Erythroblast (primary cell): ENCODE measurements around the gene H19.

Experiments
- GATA1 ChIP-seq: IDR thresholded peaks from 2 replicates; pipeline ENCODE4 v1.6.1; 2011; ENCODE audit warnings: low read depth, mild to moderate bottlenecking, control low read depth, low read length, moderate library complexity
- POLR2A ChIP-seq: IDR thresholded peaks from 2 replicates; pipeline ENCODE4 v1.6.1; 2011; ENCODE audit warnings: mild to moderate bottlenecking, low read length

DNA sequence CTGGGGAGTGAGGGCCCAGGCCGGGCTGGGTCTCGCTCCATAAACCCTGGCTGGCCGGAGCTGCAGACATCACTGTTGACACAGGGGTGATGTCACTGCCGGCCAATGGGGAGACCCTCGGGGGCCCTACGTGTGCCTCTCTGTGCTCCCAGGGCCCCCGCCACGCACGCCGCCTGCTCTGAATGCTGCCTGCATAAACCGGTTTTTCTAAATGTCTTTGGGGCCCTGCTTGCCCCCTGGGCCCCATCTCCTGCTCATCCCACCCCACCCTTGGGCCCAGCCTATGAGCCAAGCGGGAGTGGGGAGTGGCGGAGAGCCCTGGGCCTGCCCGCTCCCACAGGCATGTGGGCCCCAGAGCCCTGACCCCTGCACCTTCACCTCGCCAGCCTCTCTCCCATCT lies 7.7 kb downstream of the H19 start:
- TF ChIP-seq POLR2A = no peak
- TF ChIP-seq GATA1 = no peak
